GM18507 (cell line): Measurements from ENCODE around the gene RTP1.
A peak's percentile ranks its signal among the peaks of the same experiment; 100 is the strongest.
"Not testable (repeated sequence)": the region's sequence is repeated elsewhere in the genome, so short reads cannot be mapped to it uniquely, and the experiment has no call there.

Source experiments
- DNase-seq: peaks from one replicate; pipeline ENCODE4 v3.0.0; 2011; ENCODE audit warnings: low read depth; ENCODE audit not compliant: insufficient read length; ENCODE audit errors: extremely low spot score
- FAIRE-seq: peaks from 2 replicates; lab custom pipeline; 2011; peaks lifted over from hg19 to GRCh38; lab: Jason Lieb, UNC

Gene RTP1

DNA sequence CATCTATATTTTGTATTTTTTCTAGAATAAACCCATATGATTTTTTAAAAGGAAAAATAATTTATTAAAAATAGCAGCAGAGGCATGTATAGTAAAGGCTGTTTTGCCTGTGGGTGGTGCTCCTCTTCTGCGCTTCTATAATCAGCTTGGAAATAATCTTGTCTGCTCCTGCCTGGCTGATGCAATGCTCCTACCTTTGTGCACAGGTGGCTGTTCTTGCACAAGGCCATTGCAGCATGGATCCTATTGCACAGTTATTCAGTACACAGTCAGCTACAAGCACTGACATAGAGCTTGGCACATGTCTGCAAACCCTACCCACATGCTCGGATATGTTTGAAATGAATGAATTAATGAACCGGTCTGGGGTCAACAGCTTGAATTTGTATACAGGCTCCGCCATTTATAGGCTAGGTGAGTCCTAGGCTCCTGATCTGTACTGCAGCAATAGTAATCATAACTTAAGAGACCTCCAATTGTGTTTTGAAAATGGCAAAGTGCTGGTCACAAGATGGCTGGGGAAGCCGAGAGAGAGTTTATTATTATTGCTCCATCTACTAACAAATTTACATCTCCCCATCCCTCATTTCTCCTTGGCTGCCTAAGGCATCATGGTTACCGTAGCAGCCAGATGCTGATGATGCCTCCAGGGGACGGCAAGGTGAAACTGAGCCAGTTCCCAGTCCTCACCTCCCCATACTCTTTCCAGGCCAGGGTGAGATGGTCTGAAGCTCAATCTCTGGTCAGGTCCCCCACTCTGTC is 532 bp upstream of the RTP1 start:
- FAIRE-seq (no peak), DNase-seq (no peak)

DNA sequence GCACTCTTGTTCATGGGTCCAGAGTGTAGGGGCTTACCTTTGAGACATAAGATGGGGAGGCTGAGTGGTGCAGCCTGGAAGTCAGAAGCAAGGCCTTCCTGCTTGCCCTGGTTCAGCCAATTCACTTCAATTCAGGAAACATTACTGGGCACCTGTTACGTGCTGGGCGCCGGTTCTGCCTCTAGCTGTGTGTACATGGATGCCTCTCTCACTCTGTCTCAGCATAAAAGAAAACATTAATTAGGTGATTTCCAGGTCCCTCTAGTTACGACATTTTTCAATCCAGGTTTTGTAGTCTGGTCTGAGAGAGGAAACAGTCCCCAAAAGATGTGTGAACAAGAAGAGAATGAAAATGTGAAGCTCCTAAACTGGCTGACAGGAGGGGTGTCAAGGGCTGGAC is 1.2 kb downstream of the RTP1 start:
- no peak for FAIRE-seq

DNA sequence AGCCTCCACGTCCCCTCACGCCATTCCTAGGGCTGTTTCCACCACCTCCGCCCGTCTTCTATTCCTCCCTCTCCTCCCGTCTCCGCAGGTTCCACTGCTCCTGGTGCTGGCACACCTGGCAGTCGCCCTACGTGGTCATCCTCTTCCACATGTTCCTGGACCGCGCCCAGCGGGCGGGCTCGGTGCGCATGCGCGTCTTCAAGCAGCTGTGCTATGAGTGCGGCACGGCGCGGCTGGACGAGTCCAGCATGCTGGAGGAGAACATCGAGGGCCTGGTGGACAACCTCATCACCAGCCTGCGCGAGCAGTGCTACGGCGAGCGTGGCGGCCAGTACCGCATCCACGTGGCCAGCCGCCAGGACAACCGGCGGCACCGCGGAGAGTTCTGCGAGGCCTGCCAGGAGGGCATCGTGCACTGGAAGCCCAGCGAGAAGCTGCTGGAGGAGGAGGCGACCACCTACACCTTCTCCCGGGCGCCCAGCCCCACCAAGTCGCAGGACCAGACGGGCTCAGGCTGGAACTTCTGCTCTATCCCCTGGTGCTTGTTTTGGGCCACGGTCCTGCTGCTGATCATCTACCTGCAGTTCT is 2.3 kb downstream of the RTP1 start:
- not testable (repeated sequence) for DNase-seq, FAIRE-seq

More for the DNA sequence above, 1.2 kb downstream of the RTP1 start:
- no peak for DNase-seq

DNA sequence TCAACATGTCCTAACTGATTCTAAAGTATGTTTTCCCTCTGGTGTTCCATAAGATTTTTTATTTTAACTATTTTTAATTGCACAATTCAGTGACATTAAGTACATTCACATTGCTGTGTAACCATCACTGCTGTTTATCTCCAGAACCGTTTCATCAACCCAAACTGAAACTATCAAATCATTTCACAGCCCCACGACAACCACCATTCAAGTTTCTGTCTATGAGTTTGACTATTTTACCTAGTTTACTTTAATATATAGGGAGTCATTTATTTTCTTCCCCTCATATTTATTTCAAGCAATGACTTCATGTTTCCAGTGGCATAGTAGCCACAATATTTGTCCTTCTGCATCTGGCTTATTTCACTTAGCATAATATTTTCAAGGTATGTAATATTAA is 8.4 kb downstream of the RTP1 start:
- DNase-seq (no peak), FAIRE-seq (no peak)

DNA sequence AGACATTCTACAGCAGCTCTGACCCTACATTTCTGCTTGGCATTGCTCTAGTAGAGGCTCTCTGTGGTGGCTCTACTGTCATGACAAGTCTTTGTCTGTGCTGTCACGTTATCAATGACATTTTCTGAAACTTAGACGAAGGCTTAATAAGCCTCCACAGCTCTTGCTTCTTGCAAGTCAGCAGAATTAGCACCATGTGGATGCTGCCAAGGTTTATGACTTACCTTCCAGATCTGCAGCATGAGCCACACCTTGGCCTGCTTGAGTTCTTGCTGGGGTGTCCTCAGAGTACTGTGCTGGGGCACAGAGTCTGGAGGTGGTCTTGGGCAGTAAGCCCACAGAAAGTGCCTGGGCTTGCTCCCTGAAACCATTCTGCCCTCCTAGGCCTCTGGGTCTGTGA is 9.8 kb downstream of the RTP1 start:
- no peak for FAIRE-seq
- DNase-seq: no peak

DNA sequence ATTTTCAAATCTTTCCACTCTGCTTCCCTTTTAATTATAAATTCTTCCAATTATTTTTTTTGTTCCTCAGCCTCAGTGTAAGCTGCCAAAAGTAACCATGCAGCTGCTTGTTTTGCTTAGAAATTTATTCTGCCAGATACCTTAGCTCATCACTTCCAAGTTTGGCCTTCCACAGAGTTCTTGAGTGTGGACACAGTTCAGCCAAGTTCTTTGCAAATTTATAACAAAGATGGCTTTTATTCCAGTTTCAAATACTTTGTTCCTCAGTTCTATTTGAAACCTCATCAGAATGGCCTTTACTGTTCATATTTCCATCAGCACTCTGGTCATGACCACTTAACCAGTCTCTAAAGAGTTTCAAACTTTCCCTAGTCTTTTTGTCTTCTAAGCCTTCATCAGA is 10.3 kb downstream of the RTP1 start:
- DNase-seq: no peak
- FAIRE-seq: no peak

DNA sequence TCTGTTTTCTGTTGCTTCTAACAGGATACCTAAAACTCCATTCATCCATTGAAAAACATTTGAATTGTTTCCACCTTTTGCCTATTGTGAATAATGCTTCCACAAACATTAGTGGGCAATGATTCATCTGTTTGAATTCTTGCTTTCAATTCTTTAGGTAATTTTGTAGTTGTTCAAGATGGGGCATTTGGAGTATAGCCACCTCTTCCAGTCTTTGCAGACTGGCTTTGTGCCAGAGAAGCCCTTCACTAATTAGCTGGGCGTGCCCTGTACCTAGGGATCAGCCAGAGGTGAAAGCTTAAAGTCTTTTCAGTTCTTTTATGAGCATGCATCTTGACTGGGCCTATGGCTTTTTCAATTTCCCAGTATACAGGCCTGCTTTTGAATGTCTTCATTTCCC is 10.9 kb downstream of the RTP1 start:
- DNase-seq (no peak), FAIRE-seq (no peak)

DNA sequence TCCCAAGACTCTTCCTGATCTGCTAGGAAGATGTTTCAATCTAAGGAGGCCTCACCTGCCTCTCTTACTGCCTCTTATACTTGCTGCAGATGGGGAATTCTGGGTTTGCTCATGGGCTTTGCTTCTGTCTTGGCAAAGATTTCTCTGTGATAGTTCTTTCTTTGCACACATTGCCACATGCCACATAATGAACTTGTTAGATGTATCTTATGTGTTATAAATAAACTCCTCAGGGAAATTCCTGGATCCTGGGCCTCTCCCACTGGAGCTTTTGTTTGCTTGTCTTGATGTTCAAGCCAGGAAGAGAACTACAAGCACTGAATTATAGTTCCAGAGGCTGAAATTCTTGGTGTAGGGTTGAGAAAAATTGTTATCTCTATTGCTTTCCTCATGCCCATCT is 12.2 kb downstream of the RTP1 start:
- DNase-seq (no peak), FAIRE-seq (peak; percentile 5)

DNA sequence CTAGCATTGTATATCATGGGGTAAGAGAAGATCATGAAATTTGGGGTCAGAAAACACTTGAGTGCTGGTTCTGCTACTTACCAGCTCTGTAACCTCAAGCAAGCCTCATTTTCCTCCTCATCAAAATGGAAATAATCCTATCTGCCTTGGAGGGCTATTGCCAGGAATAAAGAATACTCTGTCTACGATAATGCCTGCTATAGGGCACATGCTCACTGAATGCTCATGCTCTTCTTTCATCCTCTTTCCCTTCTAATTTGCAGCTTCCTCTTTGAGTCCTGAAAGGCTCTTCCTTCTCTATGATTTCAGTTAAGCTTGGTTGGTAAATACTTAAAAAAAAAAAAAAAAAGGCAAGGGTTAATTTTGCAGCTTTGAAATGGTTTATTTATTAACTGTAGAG is 12.8 kb downstream of the RTP1 start:
- FAIRE-seq (no peak), DNase-seq (no peak)

DNA sequence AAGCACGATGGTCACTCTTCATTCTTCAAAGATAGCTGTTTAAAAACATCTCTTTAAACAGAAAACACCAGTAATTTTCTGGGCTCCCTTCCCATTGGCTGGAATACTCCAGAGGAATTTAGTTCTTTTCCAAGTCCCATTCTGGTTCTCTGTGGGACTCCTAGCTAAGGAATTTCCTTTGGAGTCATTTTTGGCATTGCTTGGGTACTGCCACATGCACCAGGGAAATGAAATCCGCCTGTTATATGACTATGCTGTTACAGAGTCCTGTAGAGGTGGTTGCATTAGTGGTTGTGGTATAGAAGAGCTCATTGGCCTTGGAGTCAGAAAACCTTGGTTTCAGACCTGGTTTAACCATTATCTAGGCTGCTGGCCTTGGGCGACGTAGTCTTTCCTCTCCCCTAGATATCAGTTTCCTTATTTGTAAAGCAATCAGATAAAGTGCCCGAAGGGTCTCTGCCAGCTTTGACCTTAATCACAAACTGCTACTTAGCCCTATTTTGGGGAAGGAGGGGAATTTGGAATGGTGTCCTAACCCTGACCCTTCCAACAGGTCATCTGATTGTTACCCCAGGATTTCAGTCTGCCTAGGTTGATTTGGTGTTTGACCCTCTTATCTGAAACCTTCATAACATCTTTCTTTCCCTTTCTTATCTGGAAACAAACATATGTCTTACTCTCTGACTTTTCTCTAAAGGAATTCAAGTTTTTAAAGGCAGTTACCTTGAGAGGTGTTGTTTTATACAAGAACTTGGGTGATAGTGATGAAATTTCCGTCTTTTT is 13.4 kb downstream of the RTP1 start:
- DNase-seq: no peak
- FAIRE-seq: peak; percentile 78

DNA sequence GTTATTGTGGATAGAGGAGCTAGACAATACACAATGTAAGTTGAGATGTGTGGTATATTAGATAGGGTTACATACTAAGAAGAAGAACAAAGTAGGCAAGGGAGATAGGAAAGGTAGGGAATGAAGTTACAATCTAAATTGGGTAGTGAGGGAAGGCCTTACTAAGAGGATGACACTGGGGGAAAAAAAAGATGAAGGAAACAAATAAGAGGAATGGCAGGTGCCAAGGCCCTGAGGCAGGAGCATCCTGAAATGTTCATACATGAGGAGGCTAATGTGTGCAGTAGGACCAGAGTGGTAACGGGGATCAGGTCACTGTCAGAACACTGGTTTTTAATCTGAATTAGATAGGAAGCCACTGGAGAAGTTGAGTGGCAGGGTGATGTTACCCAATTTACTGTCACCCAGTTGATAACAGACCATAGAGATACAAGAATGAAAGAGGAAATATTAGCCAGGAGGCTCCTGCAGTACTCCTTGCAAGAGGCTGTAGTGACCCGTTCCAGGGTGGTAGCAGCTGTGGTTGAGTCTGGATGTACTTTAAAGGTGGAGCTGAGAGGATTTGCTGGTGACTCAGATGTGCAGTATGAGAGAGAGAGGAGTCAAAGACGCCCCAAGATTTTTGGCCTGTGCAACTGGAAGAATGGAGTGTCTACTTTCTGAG is 14.4 kb downstream of the RTP1 start:
- FAIRE-seq (no peak), DNase-seq (no peak)

DNA sequence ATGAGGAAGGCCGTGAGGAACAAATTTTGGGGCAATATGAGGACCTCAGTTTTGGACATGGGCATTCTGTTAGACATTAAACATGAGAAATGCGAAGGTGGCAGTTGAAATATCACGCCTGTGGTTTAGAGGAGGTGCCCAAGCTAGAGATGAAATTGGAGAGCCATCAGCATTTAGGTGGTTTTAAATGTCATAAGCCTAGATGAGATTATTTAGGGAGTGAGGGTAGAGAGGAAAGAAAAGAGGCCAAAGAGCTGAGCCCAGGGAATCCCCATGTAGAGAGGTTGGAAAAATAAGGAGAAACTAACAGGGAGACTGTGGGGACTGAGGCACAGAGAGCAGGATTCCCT is 14.9 kb downstream of the RTP1 start:
- FAIRE-seq (no peak), DNase-seq (no peak)

DNA sequence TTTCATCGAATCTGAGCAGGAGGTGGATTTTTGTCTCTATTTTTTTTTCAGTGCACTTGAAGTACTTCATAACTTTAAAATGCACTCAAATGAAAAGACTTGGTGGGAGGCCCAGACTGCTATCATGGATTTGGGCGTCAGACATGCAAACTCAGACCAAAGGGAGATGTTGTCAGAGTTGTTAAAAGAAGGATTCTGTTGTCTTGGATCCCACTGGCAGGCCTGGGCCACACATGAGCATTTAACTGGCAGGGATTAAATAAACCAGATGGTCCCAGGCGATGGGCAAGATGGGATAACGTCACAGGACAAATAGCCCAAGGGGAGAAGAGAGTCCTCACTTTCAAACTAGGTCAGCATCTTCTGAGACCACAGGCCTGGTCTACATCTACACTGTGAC is 15.4 kb downstream of the RTP1 start:
- no peak for FAIRE-seq

DNA sequence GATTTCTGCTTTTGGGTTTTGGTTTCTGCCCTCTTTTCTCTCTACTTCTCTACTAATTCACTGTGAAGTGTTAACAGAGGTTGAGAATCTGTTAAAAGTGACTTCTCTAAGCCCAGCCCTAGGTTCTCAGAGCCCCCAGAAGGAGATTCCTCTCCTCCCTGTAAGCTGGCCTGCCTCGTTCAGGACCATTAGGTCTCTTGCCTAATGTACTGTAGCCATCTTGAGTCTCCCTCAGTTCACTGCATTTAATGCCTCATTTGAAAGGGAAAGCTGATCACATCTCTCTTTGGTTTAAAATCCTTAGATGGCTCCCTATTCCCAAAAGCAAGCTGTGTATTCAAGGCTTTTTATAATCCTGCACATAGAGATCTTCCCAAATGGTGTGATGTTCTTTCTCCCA is 16.3 kb downstream of the RTP1 start:
- DNase-seq: no peak
- FAIRE-seq: no peak

More for the DNA sequence above, 15.4 kb downstream of the RTP1 start:
- no peak for DNase-seq

DNA sequence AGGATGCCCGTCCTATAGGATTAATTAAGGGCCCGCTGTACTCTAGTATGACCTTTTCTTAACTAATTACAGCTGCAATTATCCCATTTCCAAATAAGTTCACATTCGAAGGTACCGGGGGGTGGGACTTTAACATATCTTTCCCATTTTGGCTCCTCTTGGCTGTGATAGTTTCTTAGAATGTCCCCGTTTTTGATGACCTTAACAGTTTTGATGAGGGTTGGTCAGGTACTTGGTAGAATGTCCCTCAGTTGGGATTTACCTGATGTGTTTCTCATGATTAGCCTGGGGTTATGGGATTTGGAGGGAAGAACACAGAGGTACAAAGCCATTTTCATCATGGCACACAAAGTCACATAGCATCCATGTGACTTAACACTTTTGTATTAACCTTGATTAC is 18.2 kb downstream of the RTP1 start:
- no peak for DNase-seq
- FAIRE-seq: no peak

DNA sequence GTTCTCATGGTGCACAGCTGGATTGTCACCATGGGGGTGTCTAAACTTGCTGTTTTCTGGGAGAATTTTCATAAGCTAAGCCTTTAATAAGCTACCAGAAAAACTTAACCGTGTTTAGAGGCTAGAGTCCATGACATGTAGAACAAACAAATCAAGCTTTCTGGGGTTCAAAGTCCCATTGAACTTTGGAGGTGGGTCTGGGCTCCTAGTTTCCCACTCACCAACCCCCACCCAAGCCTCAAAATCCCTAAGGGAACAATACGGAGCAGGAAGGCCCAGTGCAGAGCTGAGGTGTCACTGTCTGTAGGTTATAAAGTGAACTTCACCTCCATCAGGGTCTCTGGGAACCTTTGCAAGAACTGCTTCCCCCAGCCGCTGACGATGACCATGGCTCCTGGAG is 25.5 kb downstream of the RTP1 start:
- no peak for DNase-seq
- FAIRE-seq: no peak

DNA sequence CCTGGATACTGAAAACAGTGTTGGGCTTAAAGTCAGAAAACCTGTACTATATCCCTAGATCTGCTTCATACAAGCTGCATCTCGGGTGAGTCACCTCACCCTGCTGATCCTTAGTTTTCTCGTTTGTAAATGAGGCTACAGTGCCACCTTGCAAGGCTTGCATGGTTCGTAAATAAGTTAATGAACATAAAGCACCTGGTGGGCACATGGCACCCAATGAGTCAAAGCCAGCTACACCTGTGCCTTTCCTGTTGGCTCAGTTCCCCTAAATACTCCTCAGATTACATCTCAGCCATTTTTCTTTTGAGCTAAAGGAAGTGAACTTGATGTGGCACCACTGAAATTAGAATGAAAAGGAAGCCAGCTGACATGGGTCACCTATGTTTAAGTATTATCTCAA is 26.5 kb downstream of the RTP1 start:
- DNase-seq (no peak), FAIRE-seq (no peak)

DNA sequence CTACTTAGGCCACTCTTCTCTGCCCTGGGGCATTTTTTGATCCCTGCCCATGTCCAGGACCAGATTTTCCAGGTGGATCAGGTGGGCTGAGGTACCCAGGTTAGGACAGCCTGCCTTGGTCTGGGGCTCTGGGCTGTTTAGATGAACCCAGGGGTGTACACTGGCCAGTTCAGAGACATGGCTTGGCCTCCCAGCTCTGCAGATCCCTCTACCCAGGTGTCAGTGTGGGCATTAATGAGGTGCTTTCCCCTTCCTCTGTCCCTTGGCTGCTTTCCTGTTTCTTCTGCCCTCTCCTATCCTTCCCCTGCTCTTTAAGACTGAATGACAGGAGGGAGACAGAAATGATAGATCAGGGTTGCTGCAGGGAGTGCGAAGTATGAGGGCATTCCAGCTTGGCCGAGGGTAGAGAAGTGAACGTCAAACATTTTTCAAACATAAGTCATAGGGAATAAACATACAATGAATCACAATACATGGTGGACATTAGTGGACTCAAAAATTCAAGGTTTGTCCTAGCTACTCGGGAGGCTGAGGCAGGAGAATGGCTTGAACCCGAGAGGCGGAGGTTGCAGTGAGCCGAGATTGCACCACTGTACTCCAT is 30.5 kb downstream of the RTP1 start:
- no peak for FAIRE-seq
- DNase-seq: no peak

DNA sequence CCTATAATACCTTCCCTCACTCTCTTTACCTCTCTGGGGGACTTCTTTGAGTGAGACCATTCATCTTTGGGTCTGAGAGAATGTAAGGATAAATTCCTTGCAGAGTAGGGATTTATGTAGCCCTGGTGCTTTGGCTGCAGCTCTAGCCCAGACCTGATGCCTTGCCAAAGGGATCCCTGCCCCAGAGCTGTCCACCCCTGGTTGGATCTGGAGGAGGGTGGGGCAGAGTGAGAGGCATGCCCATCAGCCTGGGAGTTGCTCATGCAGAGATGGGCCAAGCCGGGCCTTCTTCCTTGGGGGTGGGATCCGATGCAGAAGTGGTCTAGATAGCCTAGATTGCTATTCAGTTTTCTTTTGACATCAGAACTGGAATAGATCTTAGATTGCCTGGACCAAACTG is 31.5 kb downstream of the RTP1 start:
- FAIRE-seq (no peak), DNase-seq (no peak)

DNA sequence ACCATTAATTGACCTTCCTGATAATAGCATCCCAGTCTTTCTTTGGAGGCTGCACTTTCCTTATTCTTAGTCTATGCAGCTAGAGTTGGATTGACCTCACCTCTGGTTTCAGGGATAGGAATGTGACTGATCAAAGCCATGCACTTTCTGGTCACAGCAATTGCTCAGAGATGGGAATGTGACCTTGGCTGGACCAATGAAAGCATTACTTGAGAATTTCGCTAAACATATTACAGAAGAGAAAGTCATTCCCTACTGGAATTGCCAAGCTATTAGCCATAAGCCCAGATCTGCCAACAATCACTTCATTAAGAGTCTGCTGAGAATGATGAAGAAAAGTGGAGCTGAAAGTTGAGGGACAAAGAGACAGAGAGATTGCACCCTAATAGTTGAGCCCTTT is 32.7 kb downstream of the RTP1 start:
- FAIRE-seq (no peak), DNase-seq (no peak)
